ENCODE data around the gene ALKBH6. TPM values are rescaled to one million over a fixed set of nuclear protein-coding genes. Genes with fewer than 3 reads are reported as not detected.
A peak's percentile ranks its signal among the peaks of the same experiment; 100 is the strongest.

The ALKBH6 gene
- total RNA-seq, 2 donors from 2014 or later: 36.3 to 38.7 TPM

- no peak overlapping the region for H3K4me3 ChIP-seq (ENCODE audit: low read length)
- H3K9me3 ChIP-seq (ENCODE audit: control insufficient read depth, low read length): no peaks in the 10 kb centered on the region
- H3K27ac ChIP-seq (ENCODE audit: low read depth, low read length): no peak overlapping the region
- peaks cover 17% of the 10 kb centered on the region for H3K36me3 ChIP-seq (ENCODE audit: control insufficient read depth, insufficient read depth, low read length)
- TF ChIP-seq CTCF (conservative IDR thresholded peaks at IDR 0.05): no peak
- Mint-ChIP-seq H3K4me1 (peaks cover under 1% of the 10 kb centered on the region), H3K9me3 (no peaks in the 10 kb centered on the region), H3K36me3 (ENCODE audit: low read depth) (peaks cover 34% of the 10 kb centered on the region), H3K4me3 (no peak overlapping the region), H3K27ac (no peak overlapping the region), H3K27me3 (ENCODE audit: insufficient read depth) (no peaks in the 10 kb centered on the region)
- DNase-seq: no peak
- no peaks in the 10 kb centered on the region for H3K27me3 ChIP-seq (ENCODE audit: control insufficient read depth, insufficient read depth, low read length, poor library complexity, severe bottlenecking)
- no peak overlapping the region for H3K9ac ChIP-seq (ENCODE audit: extremely low read depth, low read length, poor library complexity, severe bottlenecking)
- WGBS, 2 experiments (ENCODE audit: insufficient coverage in 1 of 2, insufficient read length in 1 of 2): 90 to 100% methylated on average over 4 of the region's 4 CpGs
- H3K4me1 ChIP-seq (ENCODE audit: control insufficient read depth, insufficient read depth, low read length): no peaks in the 10 kb centered on the region
Measured at GRCh38 chr19:36003284-36003683, 10.7 kb downstream of the ALKBH6 start.

GRCh38 chr19:36001605-36002004, 12.4 kb downstream of the ALKBH6 start:
- no peak overlapping the region for H3K27ac ChIP-seq (ENCODE audit: low read depth, low read length)
- no peaks in the 10 kb centered on the region for H3K27me3 ChIP-seq (ENCODE audit: control insufficient read depth, insufficient read depth, low read length, poor library complexity, severe bottlenecking)
- Mint-ChIP-seq H3K4me1 (no peaks in the 10 kb centered on the region), H3K36me3 (ENCODE audit: low read depth) (peaks cover 43% of the 10 kb centered on the region), H3K4me3 (no peak overlapping the region), H3K27ac (no peak overlapping the region), H3K9me3 (no peaks in the 10 kb centered on the region), H3K27me3 (ENCODE audit: insufficient read depth) (no peaks in the 10 kb centered on the region)
- H3K36me3 ChIP-seq (ENCODE audit: control insufficient read depth, insufficient read depth, low read length): peaks cover 17% of the 10 kb centered on the region
- DNase-seq: no peak
- H3K4me3 ChIP-seq (ENCODE audit: low read length): no peak overlapping the region
- no peak for TF ChIP-seq CTCF (conservative IDR thresholded peaks at IDR 0.05)
- no peaks in the 10 kb centered on the region for H3K9me3 ChIP-seq (ENCODE audit: control insufficient read depth, low read length)
- no peaks in the 10 kb centered on the region for H3K4me1 ChIP-seq (ENCODE audit: control insufficient read depth, insufficient read depth, low read length)
- no peak overlapping the region for H3K9ac ChIP-seq (ENCODE audit: extremely low read depth, low read length, poor library complexity, severe bottlenecking)
- 97 to 100% methylated on average over 1 to 3 of the region's 3 CpGs for WGBS, 2 experiments (ENCODE audit: insufficient coverage in 1 of 2, insufficient read length in 1 of 2)

- peak overlapping the region; percentile 91 for H3K4me3 ChIP-seq (ENCODE audit: low read length)
- 95 to 97% methylated on average over 8 of the region's 8 CpGs for WGBS, 2 experiments (ENCODE audit: insufficient coverage in 1 of 2, insufficient read length in 1 of 2)
- peaks cover under 1% of the 10 kb centered on the region for H3K27me3 Mint-ChIP-seq (ENCODE audit: insufficient read depth)
- peaks cover 7% of the 10 kb centered on the region for H3K4me1 ChIP-seq (ENCODE audit: control insufficient read depth, insufficient read depth, low read length)
- no peaks in the 10 kb centered on the region for H3K9me3 ChIP-seq (ENCODE audit: control insufficient read depth, low read length)
- peaks cover 17% of the 10 kb centered on the region for H3K36me3 ChIP-seq (ENCODE audit: control insufficient read depth, insufficient read depth, low read length)
- TF ChIP-seq CTCF (conservative IDR thresholded peaks at IDR 0.05): peak; percentile 14
- H3K27ac ChIP-seq (ENCODE audit: low read depth, low read length): no peak overlapping the region
- H3K9ac ChIP-seq (ENCODE audit: extremely low read depth, low read length, poor library complexity, severe bottlenecking): no peak overlapping the region
- H3K27me3 ChIP-seq (ENCODE audit: control insufficient read depth, insufficient read depth, low read length, poor library complexity, severe bottlenecking): no peaks in the 10 kb centered on the region
- no peak for DNase-seq
- H3K36me3 Mint-ChIP-seq (ENCODE audit: low read depth): peaks cover 16% of the 10 kb centered on the region
- peak overlapping the region; percentile 78 for H3K4me3 Mint-ChIP-seq
- H3K4me1 Mint-ChIP-seq: peaks cover 9% of the 10 kb centered on the region
- no peak overlapping the region for H3K27ac Mint-ChIP-seq
- H3K9me3 Mint-ChIP-seq: no peaks in the 10 kb centered on the region
Measured at GRCh38 chr19:35996777-35997176, 17.2 kb downstream of the ALKBH6 start.
